Tibial nerve (tissue), 4 donors: ENCODE data around the gene RBM20. TPM values are rescaled to one million over a fixed set of nuclear protein-coding genes. Genes with fewer than 3 reads are reported as not detected.

Experiments used
- DNase-seq, 2 donors: peaks; one replicate each; pipeline ENCODE4 v3.0.0-alpha.2; 2019; ENCODE audit warnings: low spot score in 2 of 2
- H3K27ac ChIP-seq, 4 donors: fragments of 200-600 bp; sonication (generic) in 3 of 4; one replicate each; pipeline ENCODE4 v1.5.1; 2017 to 2019; ENCODE audit warnings: mild to moderate bottlenecking in 1 of 4
- H3K27me3 ChIP-seq, 2 donors: fragments of 200-600 bp; sonication (generic) in 1 of 2; one replicate each; pipeline versions ENCODE4 v1.5.1 to v1.6.0; 2017 to 2019
- H3K36me3 ChIP-seq, 3 donors: fragments of 200-600 bp; sonication (generic); one replicate each; pipeline ENCODE4 v1.5.1; 2018 to 2019
- H3K4me1 ChIP-seq, 4 donors: fragments of 200-600 bp; sonication (generic) in 3 of 4; one replicate each; pipeline ENCODE4 v1.5.1; 2017 to 2019
- H3K4me3 ChIP-seq, 4 donors: fragments of 200-600 bp; sonication (generic) in 3 of 4; one replicate each; pipeline ENCODE4 v1.5.1; 2017 to 2019; ENCODE audit warnings: mild to moderate bottlenecking in 1 of 4, moderate library complexity in 1 of 4
- H3K9me3 ChIP-seq, 4 donors: fragments of 200-600 bp; sonication (generic) in 3 of 4; one replicate each; pipeline ENCODE4 v1.5.1; 2017 to 2019
- CTCF ChIP-seq, 5 experiments: fragments of 200-600 bp in 3 of 5; fragments of 450-650 bp in 2 of 5; sonication (generic) in 3 of 5; IDR thresholded peaks; one replicate each; pipeline ENCODE4 v1.5.1; 2016 to 2019; ENCODE audit warnings: antibody characterized with exemption in 5 of 5, mild to moderate bottlenecking in 3 of 5, moderate library complexity in 2 of 5
- EP300 ChIP-seq, 2 donors: sonication (generic); formaldehyde crosslinking; IDR thresholded peaks; one replicate each; pipeline ENCODE4 v1.6.1; 2017; ENCODE audit warnings: antibody characterized with exemption in 2 of 2, mild to moderate bottlenecking in 1 of 2
- POLR2A ChIP-seq, 2 donors: fragments of 450-650 bp; IDR thresholded peaks; one replicate each; pipeline ENCODE4 v1.6.1; 2017; ENCODE audit warnings: antibody characterized with exemption in 2 of 2, mild to moderate bottlenecking in 2 of 2, moderate library complexity in 2 of 2
- WGBS, 2 donors: methylation state at CpG; one replicate each; pipeline ENCODE4 v1.1.5; 2018; 5-methylcytosine and 5-hydroxymethylcytosine counted together
- total RNA-seq, 4 donors: library from RNA; depleted of rRNA; stranded (reverse); fragments of >200 nt; gene quantifications; one replicate each; pipeline ENCODE4 v1.1.0, GENCODE V29; 2016

The RBM20 gene
- total RNA-seq, 4 donors from 2014 or later = 1.3 to 8.7 (median 2.7) TPM

DNA sequence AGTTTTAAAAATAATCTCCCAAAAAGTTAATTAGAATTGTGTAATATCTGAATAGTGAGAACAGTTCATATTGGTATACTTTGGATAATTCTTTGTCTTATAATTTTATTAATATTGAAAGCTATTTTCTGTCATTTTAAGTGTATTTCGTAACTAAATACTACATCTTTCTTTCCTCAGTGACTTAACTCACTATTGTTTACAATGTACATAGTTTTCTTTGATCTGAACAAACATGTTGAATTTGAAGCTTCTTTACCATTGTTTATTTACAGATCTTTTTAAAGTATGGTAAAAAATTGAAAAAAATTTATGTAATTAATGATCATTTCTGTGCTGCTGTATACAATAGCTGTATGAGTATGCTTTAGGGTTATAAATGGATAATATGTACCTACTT lies 232.7 kb downstream of the RBM20 start:
- Histone ChIP-seq H3K4me3 (no peak overlapping the region), H3K36me3 (peaks cover 0 to 14% (median 0%) of the 10 kb centered on the region in 3 donors), H3K9me3 (no peaks in the 10 kb centered on the region), H3K27ac (peak overlapping the region in 1 of 4 donors; percentile 8), H3K4me1 (peaks cover 0 to 56% (median 17%) of the 10 kb centered on the region in 4 donors), H3K27me3 (no peaks in the 10 kb centered on the region)
- DNase-seq = no peak
- 88 to 89% methylated on average over 1 of the region's 1 CpG for WGBS, 2 donors
- TF ChIP-seq POLR2A (IDR thresholded peaks at IDR 0.05) = no peak
- no peak for TF ChIP-seq CTCF (IDR thresholded peaks at IDR 0.05)
- TF ChIP-seq EP300 (IDR thresholded peaks at IDR 0.05) = no peak

DNA sequence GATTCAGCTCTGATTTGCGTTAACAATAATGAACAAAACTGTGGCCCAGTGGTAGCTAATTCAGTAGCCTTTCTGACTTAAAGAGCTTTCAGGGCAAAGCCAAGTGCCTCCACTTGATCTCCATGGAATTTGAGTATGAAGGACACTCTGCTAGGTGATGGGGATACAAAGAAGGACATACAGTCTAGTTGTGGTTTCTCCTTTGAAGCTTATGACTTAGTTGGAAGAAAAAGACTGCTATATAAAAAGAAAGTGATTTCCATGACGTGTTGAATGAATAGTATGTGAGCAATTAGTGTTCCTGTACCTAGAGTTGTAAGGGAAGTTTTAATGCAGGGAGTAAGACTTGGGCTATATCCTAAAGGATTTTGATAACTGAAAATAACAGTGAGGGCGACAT lies 235.9 kb downstream of the RBM20 start:
- DNase-seq = no peak
- H3K27ac ChIP-seq = no peak overlapping the region
- H3K27me3 ChIP-seq = no peaks in the 10 kb centered on the region
- H3K4me1 ChIP-seq = peaks cover 0 to 49% (median 13%) of the 10 kb centered on the region in 4 donors
- no peaks in the 10 kb centered on the region for H3K9me3 ChIP-seq
- 69 to 77% methylated on average over 3 of the region's 3 CpGs for WGBS, 2 donors
- peaks cover 0 to 25% (median 4%) of the 10 kb centered on the region in 3 donors for H3K36me3 ChIP-seq
- no peak overlapping the region for H3K4me3 ChIP-seq
- TF ChIP-seq CTCF (IDR thresholded peaks at IDR 0.05) (no peak), POLR2A (IDR thresholded peaks at IDR 0.05) (no peak), EP300 (IDR thresholded peaks at IDR 0.05) (no peak)

DNA sequence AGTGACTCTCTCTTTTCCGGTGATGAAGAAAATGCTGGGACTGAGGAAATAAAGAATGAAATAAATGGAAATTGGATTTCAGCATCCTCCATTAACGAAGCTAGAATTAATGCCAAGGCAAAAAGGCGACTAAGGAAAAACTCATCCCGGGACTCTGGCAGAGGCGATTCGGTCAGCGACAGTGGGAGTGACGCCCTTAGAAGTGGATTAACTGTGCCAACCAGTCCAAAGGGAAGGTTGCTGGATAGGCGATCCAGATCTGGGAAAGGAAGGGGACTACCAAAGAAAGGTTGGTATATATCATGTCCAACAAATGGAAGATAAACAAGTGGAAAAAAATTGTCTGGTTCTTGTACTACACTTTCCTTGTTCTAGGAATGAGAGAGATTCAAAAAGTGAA lies 237.1 kb downstream of the RBM20 start:
- Histone ChIP-seq H3K4me1 (peaks cover 0 to 38% (median 11%) of the 10 kb centered on the region in 4 donors), H3K4me3 (no peak overlapping the region), H3K9me3 (no peaks in the 10 kb centered on the region), H3K27ac (no peak overlapping the region), H3K27me3 (no peaks in the 10 kb centered on the region), H3K36me3 (peaks cover 0 to 35% (median 6%) of the 10 kb centered on the region in 3 donors)
- no peak for TF ChIP-seq POLR2A (IDR thresholded peaks at IDR 0.05)
- TF ChIP-seq EP300 (IDR thresholded peaks at IDR 0.05) = no peak
- no peak for TF ChIP-seq CTCF (IDR thresholded peaks at IDR 0.05)
- 88 to 93% methylated on average over 9 of the region's 9 CpGs for WGBS, 2 donors
- DNase-seq = no peak

- Histone ChIP-seq H3K36me3 (peaks cover 0 to 41% (median 6%) of the 10 kb centered on the region in 3 donors), H3K4me3 (no peak overlapping the region), H3K27me3 (no peaks in the 10 kb centered on the region), H3K27ac (no peak overlapping the region), H3K4me1 (peaks cover 0 to 31% (median 9%) of the 10 kb centered on the region in 4 donors), H3K9me3 (no peaks in the 10 kb centered on the region)
- TF ChIP-seq CTCF (IDR thresholded peaks at IDR 0.05) = no peak
- TF ChIP-seq EP300 (IDR thresholded peaks at IDR 0.05) = no peak
- TF ChIP-seq POLR2A (IDR thresholded peaks at IDR 0.05) = no peak
- DNase-seq = no peak
- 69 to 70% methylated on average over 4 of the region's 4 CpGs for WGBS, 2 donors
These were observed 237.8 kb downstream of the RBM20 start for GRCh38 chr10:110881905-110882304.

GRCh38 chr10:110883924-110884323 lies 239.8 kb downstream of the RBM20 start:
- Histone ChIP-seq H3K4me1 (peaks cover 0 to 20% (median 3%) of the 10 kb centered on the region in 4 donors), H3K27ac (no peak overlapping the region), H3K4me3 (no peak overlapping the region), H3K27me3 (no peaks in the 10 kb centered on the region), H3K36me3 (peaks cover 0 to 55% (median 6%) of the 10 kb centered on the region in 3 donors), H3K9me3 (no peaks in the 10 kb centered on the region)
- 87 to 91% methylated on average over 10 of the region's 10 CpGs for WGBS, 2 donors
- DNase-seq = no peak
- no peak for TF ChIP-seq CTCF (IDR thresholded peaks at IDR 0.05)
- no peak for TF ChIP-seq POLR2A (IDR thresholded peaks at IDR 0.05)
- no peak for TF ChIP-seq EP300 (IDR thresholded peaks at IDR 0.05)
